Measurements from ENCODE around the gene OLIG1. TPM values are rescaled to one million over a fixed set of nuclear protein-coding genes. Genes with fewer than 3 reads are reported as not detected.

Gene OLIG1, protein sequence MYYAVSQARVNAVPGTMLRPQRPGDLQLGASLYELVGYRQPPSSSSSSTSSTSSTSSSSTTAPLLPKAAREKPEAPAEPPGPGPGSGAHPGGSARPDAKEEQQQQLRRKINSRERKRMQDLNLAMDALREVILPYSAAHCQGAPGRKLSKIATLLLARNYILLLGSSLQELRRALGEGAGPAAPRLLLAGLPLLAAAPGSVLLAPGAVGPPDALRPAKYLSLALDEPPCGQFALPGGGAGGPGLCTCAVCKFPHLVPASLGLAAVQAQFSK
- not detected for total RNA-seq

DNA sequence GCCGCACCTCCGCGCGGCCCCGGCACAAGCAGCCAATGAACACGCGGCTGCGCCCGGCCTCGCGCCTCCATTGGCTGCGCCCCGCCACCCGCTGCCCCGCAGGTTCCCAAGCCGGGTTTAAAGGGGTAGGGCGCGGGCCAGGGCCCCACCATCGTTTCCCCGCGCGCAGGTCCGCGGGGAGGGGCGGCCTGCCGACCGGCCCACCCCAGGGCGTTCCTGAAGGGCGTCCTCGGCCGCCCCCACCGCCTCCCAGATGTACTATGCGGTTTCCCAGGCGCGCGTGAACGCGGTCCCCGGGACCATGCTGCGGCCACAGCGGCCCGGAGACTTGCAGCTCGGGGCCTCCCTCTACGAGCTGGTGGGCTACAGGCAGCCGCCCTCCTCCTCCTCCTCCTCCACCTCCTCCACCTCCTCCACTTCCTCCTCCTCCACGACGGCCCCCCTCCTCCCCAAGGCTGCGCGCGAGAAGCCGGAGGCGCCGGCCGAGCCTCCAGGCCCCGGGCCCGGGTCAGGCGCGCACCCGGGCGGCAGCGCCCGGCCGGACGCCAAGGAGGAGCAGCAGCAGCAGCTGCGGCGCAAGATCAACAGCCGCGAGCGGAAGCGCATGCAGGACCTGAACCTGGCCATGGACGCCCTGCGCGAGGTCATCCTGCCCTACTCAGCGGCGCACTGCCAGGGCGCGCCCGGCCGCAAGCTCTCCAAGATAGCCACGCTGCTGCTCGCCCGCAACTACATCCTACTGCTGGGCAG lies at the start of gene OLIG1:
Gene OLIG1 (plus strand): TSS at position 148 of the 750 bp plus-strand sequence. CDS start 106 bp downstream, at position 254.
- TF ChIP-seq, protein P1, sequence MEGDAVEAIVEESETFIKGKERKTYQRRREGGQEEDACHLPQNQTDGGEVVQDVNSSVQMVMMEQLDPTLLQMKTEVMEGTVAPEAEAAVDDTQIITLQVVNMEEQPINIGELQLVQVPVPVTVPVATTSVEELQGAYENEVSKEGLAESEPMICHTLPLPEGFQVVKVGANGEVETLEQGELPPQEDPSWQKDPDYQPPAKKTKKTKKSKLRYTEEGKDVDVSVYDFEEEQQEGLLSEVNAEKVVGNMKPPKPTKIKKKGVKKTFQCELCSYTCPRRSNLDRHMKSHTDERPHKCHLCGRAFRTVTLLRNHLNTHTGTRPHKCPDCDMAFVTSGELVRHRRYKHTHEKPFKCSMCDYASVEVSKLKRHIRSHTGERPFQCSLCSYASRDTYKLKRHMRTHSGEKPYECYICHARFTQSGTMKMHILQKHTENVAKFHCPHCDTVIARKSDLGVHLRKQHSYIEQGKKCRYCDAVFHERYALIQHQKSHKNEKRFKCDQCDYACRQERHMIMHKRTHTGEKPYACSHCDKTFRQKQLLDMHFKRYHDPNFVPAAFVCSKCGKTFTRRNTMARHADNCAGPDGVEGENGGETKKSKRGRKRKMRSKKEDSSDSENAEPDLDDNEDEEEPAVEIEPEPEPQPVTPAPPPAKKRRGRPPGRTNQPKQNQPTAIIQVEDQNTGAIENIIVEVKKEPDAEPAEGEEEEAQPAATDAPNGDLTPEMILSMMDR (IDR thresholded peaks at IDR 0.05; ENCODE audit: low read depth) = no peak

DNA sequence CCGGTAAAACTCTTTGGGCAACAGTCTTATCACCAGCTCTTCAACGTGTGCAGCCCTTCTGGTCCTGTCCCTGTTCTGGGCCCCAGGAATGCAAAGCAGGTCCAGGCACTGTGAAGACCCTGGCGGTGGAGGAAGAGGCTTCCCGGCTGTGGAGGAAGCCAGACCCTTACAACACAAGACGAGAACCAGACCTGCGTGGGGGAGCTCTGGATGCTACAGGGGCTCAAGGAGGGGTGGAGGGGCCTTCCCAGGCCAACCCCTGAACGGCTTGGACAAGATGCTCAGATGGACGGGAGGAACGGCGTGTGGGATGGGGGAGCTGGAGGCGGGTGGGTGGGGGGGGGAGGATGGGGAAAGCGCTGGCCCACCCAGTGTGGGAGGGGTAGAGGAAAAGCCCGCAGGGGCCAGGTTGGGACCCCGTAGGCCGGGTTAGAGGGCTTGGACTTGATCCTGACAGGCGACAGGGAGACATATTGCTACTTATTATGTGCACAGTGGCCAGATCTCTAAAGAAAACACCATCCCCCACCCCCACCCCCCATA lies 49.3 kb upstream of the OLIG1 start:
- TF ChIP-seq, protein P1 (IDR thresholded peaks at IDR 0.05; ENCODE audit: low read depth) = no peak

DNA sequence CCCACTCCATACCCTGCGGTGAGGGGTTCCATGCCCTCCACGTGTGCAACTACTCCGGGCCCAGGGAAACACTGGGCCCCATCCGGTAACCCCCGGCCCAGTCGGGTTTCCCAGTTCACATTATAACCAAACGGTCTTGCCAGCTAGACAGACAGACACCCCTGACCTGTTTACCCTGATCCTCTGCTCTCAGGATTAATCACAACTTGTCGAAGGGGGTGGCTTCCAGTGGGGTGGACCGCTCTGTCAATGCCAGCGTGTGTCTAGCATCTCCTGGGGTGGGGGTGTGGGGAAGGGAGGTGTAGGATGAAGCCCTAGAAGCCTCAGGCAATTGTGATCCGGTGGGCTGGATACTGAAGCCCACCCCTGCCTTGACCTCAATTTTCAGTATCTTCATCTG lies 48.8 kb upstream of the OLIG1 start:
- TF ChIP-seq, protein P1 (IDR thresholded peaks at IDR 0.05; ENCODE audit: low read depth) = no peak

DNA sequence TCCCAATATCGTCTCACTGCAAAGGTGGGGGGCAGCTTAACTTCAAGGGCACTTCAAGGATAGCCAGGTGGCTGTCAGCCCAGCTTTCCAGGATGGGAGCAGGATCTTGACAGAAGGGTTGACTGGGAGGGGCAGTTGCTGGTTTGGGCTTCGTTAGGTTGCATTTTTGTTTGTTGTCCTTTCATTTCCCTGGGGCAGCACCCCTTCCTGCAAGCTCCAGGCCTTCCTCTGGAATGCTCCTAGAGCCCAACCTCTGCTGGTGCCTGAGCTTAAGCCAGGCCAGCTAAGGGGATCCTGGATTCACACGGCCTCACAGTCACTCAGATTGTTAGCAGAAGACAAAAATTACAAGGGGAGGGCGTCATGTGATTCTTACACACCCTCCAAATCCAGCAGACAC lies 48.3 kb upstream of the OLIG1 start:
- TF ChIP-seq, protein P1 (IDR thresholded peaks at IDR 0.05; ENCODE audit: low read depth) = no peak

DNA sequence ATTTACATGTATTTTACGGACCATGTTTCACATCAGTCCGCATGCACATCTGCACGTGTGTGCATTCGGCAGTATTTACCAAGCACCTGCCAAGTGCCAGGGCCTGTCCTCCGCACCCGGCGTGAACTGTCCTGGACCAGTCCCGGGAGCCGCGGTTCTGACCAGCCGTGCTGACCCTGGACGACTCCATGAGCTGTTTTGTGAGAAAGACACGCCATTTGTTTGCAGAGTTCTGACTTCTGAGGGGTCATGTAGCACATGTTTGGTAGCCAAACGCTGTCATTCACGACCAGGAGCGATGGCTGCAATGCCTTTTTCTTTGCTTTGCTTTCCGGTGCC lies 47.5 kb upstream of the OLIG1 start:
- TF ChIP-seq, protein P1 (IDR thresholded peaks at IDR 0.05; ENCODE audit: low read depth) = no peak

DNA sequence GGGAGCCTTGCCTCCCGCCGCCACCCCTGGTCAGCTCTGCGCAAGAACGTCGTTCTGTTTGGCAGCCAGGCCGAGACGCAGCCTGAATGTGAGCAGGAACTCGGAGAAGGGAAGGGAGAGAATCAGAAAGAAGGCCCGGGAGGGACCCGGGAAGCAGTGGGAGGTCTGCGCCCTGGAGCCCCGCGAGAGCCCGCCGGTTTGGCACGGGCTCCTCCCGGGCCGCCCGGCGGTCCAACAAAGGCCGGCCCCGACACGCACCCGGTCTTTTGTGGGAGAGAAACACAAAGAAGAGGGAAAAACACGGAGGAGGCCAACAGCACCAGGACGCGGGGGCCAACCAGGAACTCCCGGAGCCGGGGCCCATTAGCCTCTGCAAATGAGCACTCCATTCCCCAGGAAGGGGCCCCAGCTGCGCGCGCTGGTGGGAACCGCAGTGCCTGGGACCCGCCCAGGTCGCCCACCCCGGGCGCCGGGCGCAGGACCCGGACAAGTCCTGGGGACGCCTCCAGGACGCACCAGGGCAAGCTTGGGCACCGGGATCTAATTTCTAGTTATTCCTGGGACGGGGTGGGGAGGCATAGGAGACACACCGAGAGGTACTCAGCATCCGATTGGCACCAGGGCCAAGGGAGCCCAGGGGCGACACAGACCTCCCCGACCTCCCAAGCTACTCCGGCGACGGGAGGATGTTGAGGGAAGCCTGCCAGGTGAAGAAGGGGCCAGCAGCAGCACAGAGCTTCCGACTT lies 46.9 kb upstream of the OLIG1 start:
- TF ChIP-seq, protein P1 (IDR thresholded peaks at IDR 0.05; ENCODE audit: low read depth) = no peak
